K562 treated with DMSO at 1 percent for 4 hours (cell line): ENCODE results near the gene NIN. TPM values are rescaled to one million over a fixed set of nuclear protein-coding genes. Genes with fewer than 3 reads are reported as not detected.

Experiments used
- total RNA-seq: library from RNA; unstranded; fragments of 300-600 nt; gene quantifications from 2 replicates; pipeline ENCODE4 v1.2.3, GENCODE V29; 2022; ENCODE audit not compliant: insufficient read depth

NIN gene, protein sequence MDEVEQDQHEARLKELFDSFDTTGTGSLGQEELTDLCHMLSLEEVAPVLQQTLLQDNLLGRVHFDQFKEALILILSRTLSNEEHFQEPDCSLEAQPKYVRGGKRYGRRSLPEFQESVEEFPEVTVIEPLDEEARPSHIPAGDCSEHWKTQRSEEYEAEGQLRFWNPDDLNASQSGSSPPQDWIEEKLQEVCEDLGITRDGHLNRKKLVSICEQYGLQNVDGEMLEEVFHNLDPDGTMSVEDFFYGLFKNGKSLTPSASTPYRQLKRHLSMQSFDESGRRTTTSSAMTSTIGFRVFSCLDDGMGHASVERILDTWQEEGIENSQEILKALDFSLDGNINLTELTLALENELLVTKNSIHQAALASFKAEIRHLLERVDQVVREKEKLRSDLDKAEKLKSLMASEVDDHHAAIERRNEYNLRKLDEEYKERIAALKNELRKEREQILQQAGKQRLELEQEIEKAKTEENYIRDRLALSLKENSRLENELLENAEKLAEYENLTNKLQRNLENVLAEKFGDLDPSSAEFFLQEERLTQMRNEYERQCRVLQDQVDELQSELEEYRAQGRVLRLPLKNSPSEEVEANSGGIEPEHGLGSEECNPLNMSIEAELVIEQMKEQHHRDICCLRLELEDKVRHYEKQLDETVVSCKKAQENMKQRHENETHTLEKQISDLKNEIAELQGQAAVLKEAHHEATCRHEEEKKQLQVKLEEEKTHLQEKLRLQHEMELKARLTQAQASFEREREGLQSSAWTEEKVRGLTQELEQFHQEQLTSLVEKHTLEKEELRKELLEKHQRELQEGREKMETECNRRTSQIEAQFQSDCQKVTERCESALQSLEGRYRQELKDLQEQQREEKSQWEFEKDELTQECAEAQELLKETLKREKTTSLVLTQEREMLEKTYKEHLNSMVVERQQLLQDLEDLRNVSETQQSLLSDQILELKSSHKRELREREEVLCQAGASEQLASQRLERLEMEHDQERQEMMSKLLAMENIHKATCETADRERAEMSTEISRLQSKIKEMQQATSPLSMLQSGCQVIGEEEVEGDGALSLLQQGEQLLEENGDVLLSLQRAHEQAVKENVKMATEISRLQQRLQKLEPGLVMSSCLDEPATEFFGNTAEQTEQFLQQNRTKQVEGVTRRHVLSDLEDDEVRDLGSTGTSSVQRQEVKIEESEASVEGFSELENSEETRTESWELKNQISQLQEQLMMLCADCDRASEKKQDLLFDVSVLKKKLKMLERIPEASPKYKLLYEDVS (N-terminal part only)
- total RNA-seq = 1.5 and 2.7 TPM in 2 replicates

DNA sequence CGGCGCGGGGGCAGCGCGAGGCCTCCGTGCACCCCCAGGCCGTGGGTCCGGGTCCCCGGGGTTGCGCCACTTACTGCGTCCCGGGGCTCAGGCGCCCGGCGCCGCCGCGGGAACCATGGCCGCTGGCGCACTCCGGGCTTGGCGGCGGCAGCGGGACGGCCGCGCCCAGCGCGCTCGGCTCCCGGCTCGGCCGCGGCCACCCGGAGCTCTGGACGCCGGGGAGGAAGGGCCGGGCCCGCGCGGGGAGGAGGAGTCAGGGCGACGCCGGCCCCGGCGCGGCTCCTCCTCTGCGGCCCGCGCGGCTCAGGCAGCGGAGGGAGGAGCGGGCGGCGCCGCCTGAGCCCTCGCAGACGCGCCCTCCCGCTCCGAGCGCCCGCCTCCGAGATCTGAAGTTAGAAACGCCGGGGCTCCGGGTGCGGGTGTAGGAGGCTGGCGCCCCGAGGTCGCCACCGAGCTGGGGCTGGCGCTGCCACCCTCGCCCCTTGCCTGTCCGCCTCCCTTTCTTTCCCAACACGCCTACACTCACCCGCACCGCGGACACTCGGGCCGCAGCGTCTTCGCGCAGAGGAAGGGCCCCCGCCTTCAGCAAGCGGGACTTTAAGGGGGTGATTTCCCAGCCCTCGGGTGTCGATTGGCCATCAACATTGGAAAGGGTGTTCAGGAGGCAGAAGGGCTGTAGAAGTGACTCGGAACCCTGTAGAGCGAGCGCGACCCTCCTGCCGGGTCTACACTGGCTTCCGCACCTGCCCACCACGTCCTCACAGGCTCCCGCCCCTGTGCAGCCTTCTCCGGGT is at the start of gene NIN:
Gene NIN (minus strand): TSS at position 231 of the 794 bp plus-strand sequence. CDS start 9,106 bp downstream, outside the sequence.

DNA sequence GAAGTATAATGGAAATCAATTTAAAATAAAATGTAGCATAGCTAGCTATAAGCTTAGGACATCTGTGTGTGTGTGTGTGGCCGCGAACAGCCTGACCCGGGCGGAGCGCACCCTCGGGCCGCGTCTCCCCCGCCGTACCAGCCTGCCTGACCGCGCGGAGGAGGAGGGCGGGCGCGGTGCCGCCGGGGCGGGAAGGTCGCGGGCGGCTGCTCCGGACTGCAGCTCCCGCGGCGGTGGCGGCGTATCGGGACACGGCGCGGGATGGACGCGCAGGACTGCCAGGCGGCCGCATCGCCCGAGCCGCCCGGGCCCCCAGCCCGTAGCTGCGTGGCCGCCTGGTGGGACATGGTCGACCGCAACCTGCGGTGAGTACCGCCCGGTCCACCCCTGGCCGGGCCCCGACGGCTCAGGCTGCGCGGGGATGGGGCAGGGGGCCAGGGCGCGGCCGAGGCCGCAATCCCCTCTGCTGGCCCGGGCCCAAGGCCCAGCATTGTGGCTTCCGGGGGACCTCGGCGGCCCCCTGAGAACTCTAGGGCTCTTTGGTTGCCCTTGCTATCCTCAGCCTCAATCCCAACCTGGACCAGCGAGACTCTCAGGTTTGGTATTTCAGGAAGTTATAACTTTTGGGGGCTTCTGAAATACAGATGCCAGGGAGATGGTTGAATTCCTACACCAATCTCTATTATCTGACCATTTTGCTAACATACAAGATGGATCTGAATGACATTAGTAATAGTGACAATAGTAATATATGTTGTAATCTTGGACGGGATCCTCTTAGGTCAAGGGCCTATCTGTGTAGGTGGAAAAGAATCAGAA is 41.2 kb upstream of the NIN start, which contains the start of gene ABHD12B:
Gene ABHD12B (plus strand): TSS at position 140 of the 819 bp plus-strand sequence. CDS start 122 bp downstream, at position 262.

Other genes starting within 250 kb of the NIN start
- 11.0 and 13.8 TPM in 2 replicates for gene SAV1, start 162.9 kb downstream of the NIN start, total RNA-seq
- not detected in 2 replicates for gene ABHD12B, start 40.9 kb upstream of the NIN start, total RNA-seq
- 46.4 and 48.3 TPM in 2 replicates for gene PYGL, start 113.3 kb upstream of the NIN start, total RNA-seq